HEK293 (cell line): ENCODE measurements around the gene MAIP1.

Source experiments
- CTCF ChIA-PET: fragments of 350-600 bp; formaldehyde crosslinking; extraction: SDS; loops from one replicate; lab custom pipeline; 2021; ENCODE audit warnings: antibody characterized with exemption; lab: Yijun Ruan, JAX
- POLR2A ChIA-PET: fragments of 300-600 bp; formaldehyde crosslinking; extraction: SDS; loops from one replicate; lab custom pipeline; 2020; ENCODE audit warnings: antibody characterized with exemption, inconsistent platforms; lab: Yijun Ruan, JAX
- H3K27ac ChIP-seq: fragments of 200-500 bp; sonication (Bioruptor generic); 2 replicates; pipeline ENCODE4 v1.5.1; 2014; ENCODE audit warnings: low read depth, low read length, control low read depth, inconsistent platforms; ENCODE audit errors: extremely low read depth
- H3K36me3 ChIP-seq, 2 experiments: fragments of 200-500 bp in 1 of 2; sonication (Bioruptor generic) in 1 of 2; 1 replicate in 1 of 2; 2 replicates in 1 of 2; pipeline ENCODE4 v1.5.1; 2014 to 2017; ENCODE audit warnings: inconsistent platforms in 2 of 2, low read length in 2 of 2; ENCODE audit not compliant: control insufficient read depth in 2 of 2, insufficient read depth in 1 of 2
- H3K4me1 ChIP-seq: fragments of 200-500 bp; sonication (Bioruptor generic); 2 replicates; pipeline ENCODE4 v1.5.1; 2014; ENCODE audit warnings: mild to moderate bottlenecking, low read length, inconsistent platforms; ENCODE audit not compliant: control insufficient read depth, insufficient read depth
- H3K4me3 ChIP-seq: 2 replicates; pipeline ENCODE4 v1.5.1; 2011; ENCODE audit warnings: low read depth, mild to moderate bottlenecking, control low read depth, low read length, moderate library complexity
- H3K9me3 ChIP-seq: fragments of 200-500 bp; sonication (Bioruptor generic); 2 replicates; pipeline ENCODE4 v1.5.1; 2014; ENCODE audit warnings: low read depth, low read length, inconsistent platforms; ENCODE audit not compliant: control insufficient read depth, insufficient read depth
- EGR2 ChIP-seq: fragments of 450-650 bp; formaldehyde crosslinking; IDR thresholded peaks from 2 replicates; pipeline ENCODE4 v1.5.1; 2016; ENCODE audit warnings: low read depth, missing biosample characterization, missing genetic modification characterization
- HIC1 ChIP-seq: fragments of 450-650 bp; formaldehyde crosslinking; IDR thresholded peaks from 2 replicates; pipeline ENCODE4 v1.5.1; 2016; ENCODE audit warnings: missing biosample characterization, missing genetic modification characterization
- KLF17 ChIP-seq: fragments of 450-650 bp; formaldehyde crosslinking; IDR thresholded peaks from 2 replicates; pipeline ENCODE4 v1.5.1; 2016; ENCODE audit warnings: missing biosample characterization, missing genetic modification characterization
- MEIS1 ChIP-seq: sonication (generic); formaldehyde crosslinking; IDR thresholded peaks from 2 replicates; pipeline ENCODE4 v1.8.1; 2022; ENCODE audit warnings: missing genetic modification reagents, mild to moderate bottlenecking, borderline replicate concordance
- OSR2 ChIP-seq: fragments of 450-650 bp; formaldehyde crosslinking; IDR thresholded peaks from 2 replicates; pipeline ENCODE4 v1.5.1; 2016; ENCODE audit warnings: missing biosample characterization, missing genetic modification characterization
- PRDM1 ChIP-seq: fragments of 450-650 bp; formaldehyde crosslinking; IDR thresholded peaks from 2 replicates; pipeline ENCODE4; 2016; ENCODE audit warnings: missing biosample characterization, missing genetic modification characterization
- SETDB1 ChIP-seq: IDR thresholded peaks from one replicate; pipeline ENCODE4 v1.6.1; 2017; ENCODE audit warnings: mild to moderate bottlenecking, low read length, moderate library complexity, mixed read lengths; ENCODE audit not compliant: insufficient read length
- SP7 ChIP-seq: fragments of 450-650 bp; formaldehyde crosslinking; IDR thresholded peaks from 2 replicates; pipeline ENCODE4 v1.5.1; 2016; ENCODE audit warnings: missing biosample characterization, missing genetic modification characterization
- ZEB2 ChIP-seq: fragments of 450-650 bp; formaldehyde crosslinking; IDR thresholded peaks from 2 replicates; pipeline ENCODE4 v1.5.1; 2016; ENCODE audit warnings: missing biosample characterization, missing genetic modification characterization
- ZFP69B ChIP-seq: fragments of 450-650 bp; formaldehyde crosslinking; IDR thresholded peaks from 2 replicates; pipeline ENCODE4 v1.5.1; 2016; ENCODE audit warnings: missing biosample characterization, missing genetic modification characterization
- ZIC2 ChIP-seq: fragments of 450-650 bp; formaldehyde crosslinking; IDR thresholded peaks from 2 replicates; pipeline ENCODE4 v1.5.1; 2016; ENCODE audit warnings: missing biosample characterization, missing genetic modification characterization
- ZNF10 ChIP-seq: fragments of 450-650 bp; formaldehyde crosslinking; IDR thresholded peaks from 2 replicates; pipeline ENCODE4 v1.5.1; 2017; ENCODE audit warnings: missing biosample characterization, missing genetic modification characterization
- ZNF140 ChIP-seq: fragments of 450-650 bp; formaldehyde crosslinking; IDR thresholded peaks from 2 replicates; pipeline ENCODE4 v1.5.1; 2016; ENCODE audit warnings: missing biosample characterization, missing genetic modification characterization
- ZNF157 ChIP-seq: fragments of 450-650 bp; formaldehyde crosslinking; IDR thresholded peaks from 2 replicates; pipeline ENCODE4 v1.5.1; 2016; ENCODE audit warnings: missing biosample characterization, missing genetic modification characterization
- ZNF2 ChIP-seq: fragments of 450-650 bp; formaldehyde crosslinking; IDR thresholded peaks from 2 replicates; pipeline ENCODE4 v1.5.1; 2016; ENCODE audit warnings: missing biosample characterization, missing genetic modification characterization
- ZNF211 ChIP-seq: fragments of 450-650 bp; formaldehyde crosslinking; IDR thresholded peaks from 2 replicates; pipeline ENCODE4 v1.5.1; 2016; ENCODE audit warnings: low read depth, missing biosample characterization, missing genetic modification characterization
- ZNF311 ChIP-seq: fragments of 450-650 bp; formaldehyde crosslinking; IDR thresholded peaks from 2 replicates; pipeline ENCODE4 v1.5.1; 2017; ENCODE audit warnings: missing biosample characterization, missing genetic modification characterization, borderline replicate concordance
- ZNF394 ChIP-seq: fragments of 450-650 bp; formaldehyde crosslinking; IDR thresholded peaks from 2 replicates; pipeline ENCODE4 v1.5.1; 2016; ENCODE audit warnings: missing biosample characterization, missing genetic modification characterization, mild to moderate bottlenecking, moderate library complexity, borderline replicate concordance
- ZNF433 ChIP-seq: fragments of 450-650 bp; formaldehyde crosslinking; IDR thresholded peaks from 2 replicates; pipeline ENCODE4 v1.5.1; 2016; ENCODE audit warnings: missing biosample characterization, missing genetic modification characterization, low read depth
- ZNF501 ChIP-seq: fragments of 450-650 bp; formaldehyde crosslinking; IDR thresholded peaks from 2 replicates; pipeline ENCODE4 v1.5.1; 2016; ENCODE audit warnings: missing biosample characterization, missing genetic modification characterization
- ZNF530 ChIP-seq: fragments of 450-650 bp; formaldehyde crosslinking; IDR thresholded peaks from 2 replicates; pipeline ENCODE4 v1.5.1; 2016; ENCODE audit warnings: low read depth, missing biosample characterization, missing genetic modification characterization
- ZNF664 ChIP-seq: fragments of 450-650 bp; formaldehyde crosslinking; IDR thresholded peaks from 2 replicates; pipeline ENCODE4 v1.5.1; 2016; ENCODE audit warnings: missing biosample characterization, missing genetic modification characterization
- ZNF670 ChIP-seq: fragments of 450-650 bp; formaldehyde crosslinking; IDR thresholded peaks from 2 replicates; pipeline ENCODE4 v1.5.1; 2016; ENCODE audit warnings: missing biosample characterization, missing genetic modification characterization, low read depth
- ZNF704 ChIP-seq: fragments of 450-650 bp; formaldehyde crosslinking; IDR thresholded peaks from 2 replicates; pipeline ENCODE4 v1.5.1; 2016; ENCODE audit warnings: missing biosample characterization, missing genetic modification characterization
- ZNF776 ChIP-seq: fragments of 450-650 bp; formaldehyde crosslinking; IDR thresholded peaks from 2 replicates; pipeline ENCODE4 v1.5.0; 2017; ENCODE audit warnings: missing biosample characterization, missing genetic modification characterization, borderline replicate concordance
- TF ChIP-seq, protein P1 (sequence below): fragments of 450-650 bp; formaldehyde crosslinking; IDR thresholded peaks from 2 replicates; pipeline ENCODE4 v1.5.1; 2016; ENCODE audit warnings: missing biosample characterization, missing genetic modification characterization
- TF ChIP-seq, protein P2 (sequence below): fragments of 450-650 bp; formaldehyde crosslinking; IDR thresholded peaks from 2 replicates; pipeline ENCODE4 v1.5.0; 2017; ENCODE audit warnings: missing biosample characterization, missing genetic modification characterization, borderline replicate concordance

Gene MAIP1

GRCh38 chr2:199907008-199907714, 48.2 kb upstream of the MAIP1 start:
- H3K4me3 ChIP-seq: no peak overlapping the region
- TF ChIP-seq MEIS1 (CRISPR knock-in tag) (no peak), ZNF157 (no peak), ZEB2 (tag by site-specific recombination) (no peak), PRDM1 (tag by site-specific recombination) (no peak), ZNF670 (tag by site-specific recombination) (no peak), ZNF10 (tag by site-specific recombination) (no peak), ZNF664 (no peak), ZNF501 (tag by site-specific recombination) (no peak), ZNF776 (tag by site-specific recombination) (no peak), ZNF2 (no peak), ZIC2 (no peak), ZNF211 (tag by site-specific recombination) (no peak), ZNF433 (tag by site-specific recombination) (no peak), ZFP69B (tag by site-specific recombination) (no peak), OSR2 (no peak)
- TF ChIP-seq, protein P1, sequence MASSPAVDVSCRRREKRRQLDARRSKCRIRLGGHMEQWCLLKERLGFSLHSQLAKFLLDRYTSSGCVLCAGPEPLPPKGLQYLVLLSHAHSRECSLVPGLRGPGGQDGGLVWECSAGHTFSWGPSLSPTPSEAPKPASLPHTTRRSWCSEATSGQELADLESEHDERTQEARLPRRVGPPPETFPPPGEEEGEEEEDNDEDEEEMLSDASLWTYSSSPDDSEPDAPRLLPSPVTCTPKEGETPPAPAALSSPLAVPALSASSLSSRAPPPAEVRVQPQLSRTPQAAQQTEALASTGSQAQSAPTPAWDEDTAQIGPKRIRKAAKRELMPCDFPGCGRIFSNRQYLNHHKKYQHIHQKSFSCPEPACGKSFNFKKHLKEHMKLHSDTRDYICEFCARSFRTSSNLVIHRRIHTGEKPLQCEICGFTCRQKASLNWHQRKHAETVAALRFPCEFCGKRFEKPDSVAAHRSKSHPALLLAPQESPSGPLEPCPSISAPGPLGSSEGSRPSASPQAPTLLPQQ (tag by site-specific recombination): no peak
- TF ChIP-seq, protein P2, sequence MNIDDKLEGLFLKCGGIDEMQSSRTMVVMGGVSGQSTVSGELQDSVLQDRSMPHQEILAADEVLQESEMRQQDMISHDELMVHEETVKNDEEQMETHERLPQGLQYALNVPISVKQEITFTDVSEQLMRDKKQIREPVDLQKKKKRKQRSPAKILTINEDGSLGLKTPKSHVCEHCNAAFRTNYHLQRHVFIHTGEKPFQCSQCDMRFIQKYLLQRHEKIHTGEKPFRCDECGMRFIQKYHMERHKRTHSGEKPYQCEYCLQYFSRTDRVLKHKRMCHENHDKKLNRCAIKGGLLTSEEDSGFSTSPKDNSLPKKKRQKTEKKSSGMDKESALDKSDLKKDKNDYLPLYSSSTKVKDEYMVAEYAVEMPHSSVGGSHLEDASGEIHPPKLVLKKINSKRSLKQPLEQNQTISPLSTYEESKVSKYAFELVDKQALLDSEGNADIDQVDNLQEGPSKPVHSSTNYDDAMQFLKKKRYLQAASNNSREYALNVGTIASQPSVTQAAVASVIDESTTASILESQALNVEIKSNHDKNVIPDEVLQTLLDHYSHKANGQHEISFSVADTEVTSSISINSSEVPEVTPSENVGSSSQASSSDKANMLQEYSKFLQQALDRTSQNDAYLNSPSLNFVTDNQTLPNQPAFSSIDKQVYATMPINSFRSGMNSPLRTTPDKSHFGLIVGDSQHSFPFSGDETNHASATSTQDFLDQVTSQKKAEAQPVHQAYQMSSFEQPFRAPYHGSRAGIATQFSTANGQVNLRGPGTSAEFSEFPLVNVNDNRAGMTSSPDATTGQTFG: no peak
- TF ChIP-seq, all 188 proteins: peak for 0
- ChIA-PET POLR2A (interaction anchor here (0.7 kb wide), 1 partner anchor 12 kb away, joined by 4 read pairs; no protein-coding TSS in a partner anchor), CTCF (no interaction called here)
- no peaks in the 10 kb centered on the region for H3K36me3 ChIP-seq
- H3K9me3 ChIP-seq: no peaks in the 10 kb centered on the region
- no peak overlapping the region for H3K27ac ChIP-seq
- no peaks in the 10 kb centered on the region for H3K4me1 ChIP-seq

GRCh38 chr2:199910338-199911051, 44.9 kb upstream of the MAIP1 start:
- Histone ChIP-seq H3K4me1 (no peaks in the 10 kb centered on the region; the same call in 1 of the 2 replicates), H3K4me3 (peak overlapping the region; percentile 34), H3K36me3 (peaks cover 0 to 19% of the 10 kb centered on the region in 2 experiments; a peak in 2 of 3 replicates), H3K27ac (peak overlapping the region; percentile 72), H3K9me3 (no peaks in the 10 kb centered on the region)
- ChIA-PET POLR2A (interaction anchor here (0.6 to 2.3 kb wide), 5 partner anchors 10 to 51 kb away, joined by 3 to 9 read pairs (median 3); no protein-coding TSS in a partner anchor), CTCF (interaction anchor here (0.6 to 0.9 kb wide), 3 partner anchors 45 to 522 kb away, joined by 4 to 5 read pairs (median 5); partner anchors contain the start of genes MAIP1 and TYW5)
- TF ChIP-seq ZNF140 (tag by site-specific recombination): no peak
- no peak for TF ChIP-seq SETDB1
- no peak for TF ChIP-seq KLF17
- TF ChIP-seq ZNF530 (tag by site-specific recombination): no peak
- no peak for TF ChIP-seq HIC1 (tag by site-specific recombination)
- TF ChIP-seq ZNF2: no peak
- TF ChIP-seq SP7 (tag by site-specific recombination): no peak
- TF ChIP-seq PRDM1 (tag by site-specific recombination): no peak
- TF ChIP-seq ZNF704: no peak
- no peak for TF ChIP-seq EGR2 (tag by site-specific recombination)
- no peak for TF ChIP-seq ZNF394 (tag by site-specific recombination)
- no peak for TF ChIP-seq ZNF311 (tag by site-specific recombination)
